HG03460 (cell line): ENCODE results near the gene LPP.

Experiments used
- ATAC-seq: cut with Tn5 transposase; IDR thresholded peaks from one replicate; pipeline ENCODE4 v1.9.1; 2021; ENCODE audit not compliant: unreplicated experiment

The LPP gene

GRCh38 chr3:188761439-188761838 lies 607.5 kb downstream of the LPP start:
- ATAC-seq = no peak

GRCh38 chr3:188761964-188762363 lies 608.0 kb downstream of the LPP start:
- no peak for ATAC-seq

GRCh38 chr3:188764609-188765008 lies 610.7 kb downstream of the LPP start:
- no peak for ATAC-seq

GRCh38 chr3:188769831-188770230 lies 615.9 kb downstream of the LPP start:
- no peak for ATAC-seq

GRCh38 chr3:188772886-188773285 lies 618.9 kb downstream of the LPP start:
- ATAC-seq = no peak

- no peak for ATAC-seq
Observed at GRCh38 chr3:188775412-188775811, 621.5 kb downstream of the LPP start.

GRCh38 chr3:188776447-188776846 lies 622.5 kb downstream of the LPP start:
- ATAC-seq = no peak

- no peak for ATAC-seq
Observed at GRCh38 chr3:188778091-188778852, 624.3 kb downstream of the LPP start.

GRCh38 chr3:188779281-188779980 lies 625.5 kb downstream of the LPP start:
- no peak for ATAC-seq

- no peak for ATAC-seq
Observed at GRCh38 chr3:188780193-188781147, 626.5 kb downstream of the LPP start.

GRCh38 chr3:188782613-188783124 lies 628.7 kb downstream of the LPP start:
- ATAC-seq = no peak

GRCh38 chr3:188786424-188786823 lies 632.5 kb downstream of the LPP start:
- no peak for ATAC-seq

- no peak for ATAC-seq
Observed at GRCh38 chr3:188788621-188789081, 634.7 kb downstream of the LPP start.

GRCh38 chr3:188789251-188789650 lies 635.3 kb downstream of the LPP start:
- no peak for ATAC-seq

- ATAC-seq = no peak
Observed at GRCh38 chr3:188791311-188791710, 637.4 kb downstream of the LPP start.

GRCh38 chr3:188792793-188793192 lies 638.8 kb downstream of the LPP start:
- no peak for ATAC-seq

- no peak for ATAC-seq
Observed at GRCh38 chr3:188796122-188796631, 642.2 kb downstream of the LPP start.

- no peak for ATAC-seq
Observed at GRCh38 chr3:188797045-188797444, 643.1 kb downstream of the LPP start.

GRCh38 chr3:188798556-188799145 lies 644.7 kb downstream of the LPP start:
- ATAC-seq = no peak

GRCh38 chr3:188801393-188801792 lies 647.4 kb downstream of the LPP start:
- ATAC-seq = no peak
